ENCODE measurements around the gene AMN1. TPM values are rescaled to one million over a fixed set of nuclear protein-coding genes. Genes with fewer than 3 reads are reported as not detected.
A peak's percentile ranks its signal among the peaks of the same experiment; 100 is the strongest.

The AMN1 gene
- total RNA-seq, 6 donors from 2014 or later = 2.1 to 15.9 (median 5.7) TPM

- ATAC-seq (ENCODE audit: low FRiP score in 2 of 2) = no peak
- H3K4me1 ChIP-seq = peaks cover 36 to 53% (median 45%) of the 10 kb centered on the region in 4 donors
These were observed 884 bp upstream of the AMN1 start for GRCh38 chr12:31729705-31730104.

GRCh38 chr12:31728289-31728916, 418 bp downstream of the AMN1 start:
- TF ChIP-seq POLR2AphosphoS5 (IDR thresholded peaks at IDR 0.05) = no peak
- peak in 1 of 4 donors; percentile 56 for TF ChIP-seq POLR2A (IDR thresholded peaks at IDR 0.05)
- TF ChIP-seq CTCF (IDR thresholded peaks at IDR 0.05) = no peak
- TF ChIP-seq EP300 (IDR thresholded peaks at IDR 0.05) = no peak
- WGBS, 2 donors = 0 to 2% methylated on average over 16 to 19 of the region's 22 CpGs
- Histone ChIP-seq H3K4me1 (peaks cover 32 to 43% (median 36%) of the 10 kb centered on the region in 4 donors), H3K27ac (peak overlapping the region; percentile 94 to 99 (median 98)), H3K36me3 (no peaks in the 10 kb centered on the region), H3K4me3 (peak overlapping the region; percentile 52 to 74 (median 61)), H3K9me3 (no peaks in the 10 kb centered on the region), H3K27me3 (no peaks in the 10 kb centered on the region)
- peak in 1 of 2 donors; percentile 54 for ATAC-seq (ENCODE audit: low FRiP score in 2 of 2)
- peak in 1 of 2 donors; percentile 78 for DNase-seq

More at GRCh38 chr12:31729705-31730104, 884 bp upstream of the AMN1 start:
- TF ChIP-seq POLR2A (IDR thresholded peaks at IDR 0.05) (no peak), POLR2AphosphoS5 (IDR thresholded peaks at IDR 0.05) (no peak), CTCF (IDR thresholded peaks at IDR 0.05) (no peak), EP300 (IDR thresholded peaks at IDR 0.05) (no peak)
- Histone ChIP-seq H3K4me3 (peak overlapping the region; percentile 59 to 74 (median 61)), H3K36me3 (no peaks in the 10 kb centered on the region), H3K9me3 (no peaks in the 10 kb centered on the region), H3K27ac (peak overlapping the region; percentile 94 to 99 (median 98)), H3K27me3 (no peaks in the 10 kb centered on the region)
- DNase-seq = no peak
- WGBS, 2 donors = 86 to 90% methylated on average over 4 of the region's 4 CpGs

- H3K4me3 ChIP-seq = no peak overlapping the region
- no peak for ATAC-seq (ENCODE audit: low FRiP score in 2 of 2)
- TF ChIP-seq EP300 (IDR thresholded peaks at IDR 0.05) (no peak), CTCF (IDR thresholded peaks at IDR 0.05) (no peak), POLR2AphosphoS5 (IDR thresholded peaks at IDR 0.05) (no peak), POLR2A (IDR thresholded peaks at IDR 0.05) (no peak)
- H3K27ac ChIP-seq = peak overlapping the region in 1 of 4 donors; percentile 99
- H3K4me1 ChIP-seq = peaks cover 20 to 31% (median 23%) of the 10 kb centered on the region in 4 donors
- no peaks in the 10 kb centered on the region for H3K36me3 ChIP-seq
- no peak for DNase-seq
- H3K9me3 ChIP-seq = no peaks in the 10 kb centered on the region
- no peaks in the 10 kb centered on the region for H3K27me3 ChIP-seq
- WGBS, 2 donors = 94 to 100% methylated on average over 2 of the region's 2 CpGs
These were observed 1.6 kb downstream of the AMN1 start for GRCh38 chr12:31727192-31727591.

GRCh38 chr12:31726575-31726974, 2.2 kb downstream of the AMN1 start:
- no peak for ATAC-seq (ENCODE audit: low FRiP score in 2 of 2)
- Histone ChIP-seq H3K9me3 (no peaks in the 10 kb centered on the region), H3K4me3 (no peak overlapping the region), H3K27ac (no peak overlapping the region), H3K27me3 (no peaks in the 10 kb centered on the region), H3K36me3 (no peaks in the 10 kb centered on the region), H3K4me1 (peaks cover 13 to 24% (median 20%) of the 10 kb centered on the region in 4 donors)
- TF ChIP-seq POLR2A (IDR thresholded peaks at IDR 0.05) (no peak), CTCF (IDR thresholded peaks at IDR 0.05) (no peak), POLR2AphosphoS5 (IDR thresholded peaks at IDR 0.05) (no peak), EP300 (IDR thresholded peaks at IDR 0.05) (no peak)
- DNase-seq = no peak

- H3K4me1 ChIP-seq = peaks cover 5 to 15% (median 11%) of the 10 kb centered on the region in 4 donors
- H3K9me3 ChIP-seq = no peaks in the 10 kb centered on the region
- no peaks in the 10 kb centered on the region for H3K27me3 ChIP-seq
- 75 to 86% methylated on average over 2 of the region's 2 CpGs for WGBS, 2 donors
- DNase-seq = no peak
- no peak overlapping the region for H3K4me3 ChIP-seq
- ATAC-seq (ENCODE audit: low FRiP score in 2 of 2) = no peak
- no peaks in the 10 kb centered on the region for H3K36me3 ChIP-seq
- no peak overlapping the region for H3K27ac ChIP-seq
- no peak for TF ChIP-seq CTCF (IDR thresholded peaks at IDR 0.05)
- no peak for TF ChIP-seq POLR2A (IDR thresholded peaks at IDR 0.05)
- no peak for TF ChIP-seq EP300 (IDR thresholded peaks at IDR 0.05)
- no peak for TF ChIP-seq POLR2AphosphoS5 (IDR thresholded peaks at IDR 0.05)
These were observed 4.3 kb downstream of the AMN1 start for GRCh38 chr12:31724557-31724956.

Data from upper lobe of left lung (tissue), 6 donors.